GM12865 (cell line): Measurements from ENCODE around the gene C1QTNF12.

ENCODE experiments used
- DNase-seq: peaks from one replicate; pipeline ENCODE4 v3.0.0; 2010; ENCODE audit warnings: low read depth
- H3K4me3 ChIP-seq: 2 replicates; pipeline ENCODE4 v1.5.1; 2011; ENCODE audit warnings: mild to moderate bottlenecking, low read depth, low read length, control low read depth
- TF ChIP-seq, protein P1 (sequence below): IDR thresholded peaks from 2 replicates; pipeline ENCODE4 v1.5.1; 2011; ENCODE audit warnings: low read length, control low read depth, low read depth, inconsistent platforms; ENCODE audit not compliant: insufficient read depth; ENCODE audit errors: missing control alignments

Gene C1QTNF12

DNA sequence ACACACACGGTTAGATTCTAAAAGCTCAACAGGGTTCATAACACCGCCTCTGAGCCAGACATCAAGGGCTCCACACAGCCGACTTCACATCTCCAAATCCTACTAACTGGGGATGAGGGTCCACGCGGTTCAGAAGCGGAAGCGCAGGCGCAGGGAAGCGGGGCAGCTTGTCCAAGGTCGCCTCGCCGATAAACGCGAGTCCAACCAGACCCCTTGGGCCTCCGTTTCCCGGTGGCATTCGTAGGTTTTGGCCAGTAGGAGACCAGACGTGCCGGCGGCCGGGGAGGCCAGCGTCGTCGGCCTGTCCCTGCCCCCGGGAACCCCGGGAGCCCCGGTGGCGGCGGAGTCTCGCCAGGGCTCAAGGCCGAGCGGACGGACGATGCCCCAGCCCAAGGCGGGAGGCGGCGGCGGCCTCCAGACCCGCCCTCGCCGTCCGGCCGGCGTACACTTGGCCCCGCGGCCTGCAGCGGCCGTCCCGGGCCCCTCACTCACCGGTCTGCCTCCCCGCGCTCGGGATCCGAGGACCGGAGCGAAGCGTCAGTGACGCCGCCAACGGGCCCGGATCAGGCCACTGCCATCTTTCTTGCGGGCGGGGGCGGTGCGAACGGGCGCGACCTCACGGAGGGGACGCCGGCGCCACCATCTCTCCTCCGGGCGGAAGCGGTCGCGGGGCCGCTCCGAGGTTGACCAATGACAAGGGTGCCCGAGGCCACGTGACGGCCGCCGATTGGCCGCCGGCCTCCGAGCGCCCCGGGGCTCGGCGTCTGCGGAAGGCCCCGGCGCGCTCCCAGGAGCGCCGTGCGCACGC, 14.9 kb downstream of the C1QTNF12 start, which contains the start of gene SDF4:
Gene SDF4, minus strand, starts transcription at position 602 of the 808 bp plus-strand sequence. CDS start 3,229 bp downstream, outside the sequence.
- DNase-seq = peak; percentile 99
- TF ChIP-seq, protein P1, sequence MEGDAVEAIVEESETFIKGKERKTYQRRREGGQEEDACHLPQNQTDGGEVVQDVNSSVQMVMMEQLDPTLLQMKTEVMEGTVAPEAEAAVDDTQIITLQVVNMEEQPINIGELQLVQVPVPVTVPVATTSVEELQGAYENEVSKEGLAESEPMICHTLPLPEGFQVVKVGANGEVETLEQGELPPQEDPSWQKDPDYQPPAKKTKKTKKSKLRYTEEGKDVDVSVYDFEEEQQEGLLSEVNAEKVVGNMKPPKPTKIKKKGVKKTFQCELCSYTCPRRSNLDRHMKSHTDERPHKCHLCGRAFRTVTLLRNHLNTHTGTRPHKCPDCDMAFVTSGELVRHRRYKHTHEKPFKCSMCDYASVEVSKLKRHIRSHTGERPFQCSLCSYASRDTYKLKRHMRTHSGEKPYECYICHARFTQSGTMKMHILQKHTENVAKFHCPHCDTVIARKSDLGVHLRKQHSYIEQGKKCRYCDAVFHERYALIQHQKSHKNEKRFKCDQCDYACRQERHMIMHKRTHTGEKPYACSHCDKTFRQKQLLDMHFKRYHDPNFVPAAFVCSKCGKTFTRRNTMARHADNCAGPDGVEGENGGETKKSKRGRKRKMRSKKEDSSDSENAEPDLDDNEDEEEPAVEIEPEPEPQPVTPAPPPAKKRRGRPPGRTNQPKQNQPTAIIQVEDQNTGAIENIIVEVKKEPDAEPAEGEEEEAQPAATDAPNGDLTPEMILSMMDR = no peak
- peak within 1 kb of the TSS; percentile 99 for H3K4me3 ChIP-seq

DNA sequence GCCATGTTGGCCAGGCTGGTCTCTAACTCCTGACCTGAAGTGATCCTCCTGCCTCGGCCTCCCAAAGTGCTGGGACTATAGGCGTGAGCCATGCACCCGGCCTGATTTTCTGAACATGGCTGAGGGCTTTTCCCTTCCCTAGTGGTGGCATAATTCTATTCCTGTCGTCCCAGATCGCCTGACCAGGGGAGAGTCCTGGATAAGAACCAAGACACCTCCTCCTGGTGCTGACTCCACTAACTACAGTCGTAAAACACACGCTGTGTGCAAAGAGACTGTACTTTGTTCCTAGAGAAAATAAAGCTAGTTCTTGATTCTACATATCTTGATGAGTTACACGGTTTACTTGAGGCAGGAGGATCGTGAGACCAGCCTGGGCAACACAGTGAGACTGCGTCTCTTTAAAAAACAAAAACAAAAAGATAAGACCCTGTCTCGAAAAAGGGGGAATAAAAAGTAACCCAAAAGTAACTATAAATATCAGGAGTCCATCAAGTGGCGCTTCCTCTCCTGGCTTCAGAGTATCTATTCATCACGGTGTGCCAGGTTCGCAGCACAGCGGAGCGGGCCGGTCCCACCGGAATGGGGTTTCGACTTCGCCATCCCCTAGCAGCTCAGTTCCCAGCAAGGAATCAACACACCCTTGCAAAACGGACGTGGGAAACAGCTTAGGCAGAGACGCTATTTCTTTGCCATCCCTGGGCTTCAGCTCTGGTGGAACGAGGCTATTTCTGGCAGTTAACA, 15.7 kb downstream of the C1QTNF12 start:
- TF ChIP-seq, protein P1 = no peak
- H3K4me3 ChIP-seq = peak overlapping the region; percentile 99
- peak; percentile 29 for DNase-seq

DNA sequence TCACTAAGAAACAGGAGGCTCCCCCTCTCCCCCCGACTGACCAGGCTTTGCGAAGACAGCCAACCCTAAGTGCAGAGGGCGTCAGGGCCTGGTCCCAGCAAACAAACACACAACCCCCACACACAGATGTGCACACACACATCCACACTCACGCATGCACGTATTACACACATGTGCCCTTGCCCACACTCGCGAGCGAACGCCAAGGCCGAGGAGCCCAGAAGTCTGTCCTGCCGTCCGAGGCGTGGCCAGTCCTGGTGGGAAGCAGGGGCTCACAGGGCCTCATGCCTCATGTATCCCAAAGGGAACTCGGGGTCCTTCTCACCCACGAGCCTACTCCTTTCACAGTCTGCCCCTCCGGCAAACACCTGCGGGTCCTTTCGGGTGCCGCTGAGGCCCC, 16.8 kb downstream of the C1QTNF12 start:
- H3K4me3 ChIP-seq = no peak overlapping the region
- TF ChIP-seq, protein P1 = no peak
- no peak for DNase-seq

DNA sequence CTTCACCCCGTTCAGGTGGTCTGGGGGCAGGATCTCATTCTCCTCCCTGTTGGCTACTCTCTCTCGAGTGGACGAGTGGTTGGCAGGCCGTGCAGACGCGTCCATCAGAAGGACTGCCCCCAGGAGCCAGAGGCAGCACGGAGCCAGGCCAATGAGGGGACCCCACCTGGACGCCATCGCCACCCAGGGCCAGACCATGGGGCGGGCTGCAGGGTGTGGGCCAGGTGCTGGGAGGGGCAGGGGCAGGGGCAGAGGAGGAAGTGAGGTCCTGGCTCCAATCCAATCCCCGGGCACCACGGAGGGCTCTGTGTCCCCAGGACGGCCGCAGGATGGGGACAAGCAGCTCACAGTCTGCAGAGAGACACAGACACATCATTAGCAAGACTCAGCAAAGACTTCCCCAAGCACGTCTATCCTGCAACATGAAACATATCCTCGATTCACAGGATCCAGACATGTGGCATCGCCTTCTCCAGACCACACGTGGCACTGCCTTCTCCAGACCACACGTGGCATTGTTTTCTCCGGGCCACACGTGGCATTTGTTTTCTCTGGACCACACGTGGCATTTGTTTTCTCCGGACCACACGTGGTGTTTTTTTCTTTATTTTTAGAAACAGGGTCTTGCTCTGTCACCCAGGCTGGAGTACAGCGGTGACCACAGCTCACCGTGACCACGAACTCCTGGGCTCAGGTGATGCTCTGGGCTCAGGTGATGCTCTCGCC, 17.8 kb downstream of the C1QTNF12 start:
- TF ChIP-seq, protein P1 = no peak
- DNase-seq = no peak
- no peak overlapping the region for H3K4me3 ChIP-seq

DNA sequence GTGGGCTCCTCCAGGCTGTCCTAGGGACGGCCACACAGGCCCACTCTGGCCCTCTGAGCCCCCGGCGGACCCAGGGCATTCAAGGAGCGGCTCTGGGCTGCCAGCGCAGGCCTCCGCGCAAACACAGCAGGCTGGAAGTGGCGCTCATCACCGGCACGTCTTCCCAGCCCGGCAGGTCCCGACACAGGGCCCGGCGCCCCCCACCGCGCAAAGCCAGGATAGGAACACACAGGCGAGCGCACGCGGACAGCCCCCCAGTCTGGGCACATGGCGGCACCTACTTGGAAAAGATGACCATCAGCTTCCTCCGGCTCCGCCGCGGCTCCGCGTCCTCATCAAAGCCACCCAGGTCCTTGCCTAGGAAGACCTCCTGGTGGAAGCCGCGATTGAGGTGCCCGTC, 18.3 kb downstream of the C1QTNF12 start:
- TF ChIP-seq, protein P1 = no peak
- H3K4me3 ChIP-seq = no peak overlapping the region

DNA sequence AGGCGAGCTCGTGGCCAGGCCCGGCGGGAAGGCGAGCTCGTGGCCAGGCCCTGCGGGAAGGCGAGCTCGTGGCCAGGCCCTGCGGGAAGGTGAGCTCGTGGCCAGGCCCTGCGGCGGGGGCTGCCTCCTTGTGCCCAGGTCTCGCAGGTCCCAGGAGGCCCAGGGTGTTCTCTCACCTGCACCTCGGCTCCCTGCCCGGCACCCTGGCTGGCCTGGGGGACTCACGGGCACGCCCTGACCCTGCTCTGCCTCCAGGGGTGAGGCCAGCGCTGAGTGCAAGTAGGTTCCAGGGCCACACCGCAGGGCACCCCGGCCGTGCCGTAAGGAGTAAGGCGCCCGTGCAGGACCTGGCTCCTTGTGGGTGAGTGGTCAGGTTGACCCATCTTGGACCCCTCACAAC, 19.1 kb downstream of the C1QTNF12 start:
- TF ChIP-seq, protein P1 = no peak
- DNase-seq = no peak
- no peak overlapping the region for H3K4me3 ChIP-seq

More for the DNA sequence above, 18.3 kb downstream of the C1QTNF12 start:
- no peak for DNase-seq
